PFSK-1 (cell line): Measurements from ENCODE around the gene CLEC2L.

Source experiments
- FOXP2 ChIP-seq: optimal IDR thresholded peaks from 2 replicates; pipeline ENCODE3; 2011; ENCODE audit warnings: borderline replicate concordance, control low read depth, inconsistent platforms; ENCODE audit not compliant: insufficient read depth; ENCODE audit errors: extremely low read length, extremely low read depth
- POLR2AphosphoS5 ChIP-seq: IDR thresholded peaks from 2 replicates; pipeline ENCODE4 v1.6.1; 2012; ENCODE audit warnings: low read depth, mild to moderate bottlenecking, control low read depth, low read length, moderate library complexity
- SIN3A ChIP-seq: IDR thresholded peaks from 2 replicates; pipeline ENCODE4 v1.6.1; 2012; ENCODE audit warnings: mild to moderate bottlenecking, low read length, moderate library complexity, borderline replicate concordance; ENCODE audit not compliant: insufficient read depth
- TAF1 ChIP-seq: IDR thresholded peaks from 2 replicates; pipeline ENCODE4 v1.6.1; 2012; ENCODE audit warnings: low read length, control low read depth, borderline replicate concordance; ENCODE audit not compliant: insufficient read depth
- TF ChIP-seq, protein P1 (sequence below), 2 experiments: IDR thresholded peaks; 2 replicates each; pipeline versions ENCODE4 v1.6.1 to v1.8.0; 2011 to 2012; ENCODE audit warnings: low read depth in 2 of 2, low read length in 2 of 2, control low read depth in 1 of 2, inconsistent platforms in 1 of 2, mild to moderate bottlenecking in 1 of 2, moderate library complexity in 1 of 2; ENCODE audit not compliant: insufficient read depth in 1 of 2

DNA sequence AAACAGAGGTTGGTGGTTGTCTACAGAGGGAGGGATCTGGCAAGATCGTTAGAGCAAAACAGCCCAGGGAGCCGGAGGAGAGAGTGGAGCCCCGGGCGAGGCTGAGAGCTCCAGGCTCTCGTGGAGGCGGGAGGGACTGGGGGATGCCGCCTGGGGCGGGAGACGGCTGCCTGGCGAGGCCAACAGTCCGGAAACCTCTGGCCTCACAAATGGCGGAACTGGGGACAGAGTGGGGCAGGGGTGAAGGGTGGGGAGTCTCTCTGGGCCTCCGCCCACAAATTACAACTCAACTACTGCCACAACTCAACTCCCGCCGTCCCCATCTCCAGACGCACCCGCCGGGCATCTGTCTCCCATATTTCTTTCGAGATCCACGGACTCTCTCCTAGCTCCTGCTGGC, 47.7 kb downstream of the CLEC2L start:
- no peak for TF ChIP-seq TAF1
- TF ChIP-seq, protein P1, sequence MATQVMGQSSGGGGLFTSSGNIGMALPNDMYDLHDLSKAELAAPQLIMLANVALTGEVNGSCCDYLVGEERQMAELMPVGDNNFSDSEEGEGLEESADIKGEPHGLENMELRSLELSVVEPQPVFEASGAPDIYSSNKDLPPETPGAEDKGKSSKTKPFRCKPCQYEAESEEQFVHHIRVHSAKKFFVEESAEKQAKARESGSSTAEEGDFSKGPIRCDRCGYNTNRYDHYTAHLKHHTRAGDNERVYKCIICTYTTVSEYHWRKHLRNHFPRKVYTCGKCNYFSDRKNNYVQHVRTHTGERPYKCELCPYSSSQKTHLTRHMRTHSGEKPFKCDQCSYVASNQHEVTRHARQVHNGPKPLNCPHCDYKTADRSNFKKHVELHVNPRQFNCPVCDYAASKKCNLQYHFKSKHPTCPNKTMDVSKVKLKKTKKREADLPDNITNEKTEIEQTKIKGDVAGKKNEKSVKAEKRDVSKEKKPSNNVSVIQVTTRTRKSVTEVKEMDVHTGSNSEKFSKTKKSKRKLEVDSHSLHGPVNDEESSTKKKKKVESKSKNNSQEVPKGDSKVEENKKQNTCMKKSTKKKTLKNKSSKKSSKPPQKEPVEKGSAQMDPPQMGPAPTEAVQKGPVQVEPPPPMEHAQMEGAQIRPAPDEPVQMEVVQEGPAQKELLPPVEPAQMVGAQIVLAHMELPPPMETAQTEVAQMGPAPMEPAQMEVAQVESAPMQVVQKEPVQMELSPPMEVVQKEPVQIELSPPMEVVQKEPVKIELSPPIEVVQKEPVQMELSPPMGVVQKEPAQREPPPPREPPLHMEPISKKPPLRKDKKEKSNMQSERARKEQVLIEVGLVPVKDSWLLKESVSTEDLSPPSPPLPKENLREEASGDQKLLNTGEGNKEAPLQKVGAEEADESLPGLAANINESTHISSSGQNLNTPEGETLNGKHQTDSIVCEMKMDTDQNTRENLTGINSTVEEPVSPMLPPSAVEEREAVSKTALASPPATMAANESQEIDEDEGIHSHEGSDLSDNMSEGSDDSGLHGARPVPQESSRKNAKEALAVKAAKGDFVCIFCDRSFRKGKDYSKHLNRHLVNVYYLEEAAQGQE (IDR thresholded peaks at IDR 0.05; ENCODE audit: insufficient read depth in 1 of 2, low read depth in 2 of 2, low read length in 2 of 2), result no peak
- TF ChIP-seq SIN3A, result no peak
- TF ChIP-seq POLR2AphosphoS5, result no peak
- TF ChIP-seq FOXP2, result no peak
